ENCODE results near the gene TAAR1. TPM values are rescaled to one million over a fixed set of nuclear protein-coding genes. Genes with fewer than 3 reads are reported as not detected.
"Not testable (repeated sequence)": the region's sequence is repeated elsewhere in the genome, so short reads cannot be mapped to it uniquely, and the experiment has no call there.

TAAR1 gene
- total and polyA plus RNA-seq, 2 donors (not counting 1 experiment from before 2014, with no cell fraction given), result not detected

DNA sequence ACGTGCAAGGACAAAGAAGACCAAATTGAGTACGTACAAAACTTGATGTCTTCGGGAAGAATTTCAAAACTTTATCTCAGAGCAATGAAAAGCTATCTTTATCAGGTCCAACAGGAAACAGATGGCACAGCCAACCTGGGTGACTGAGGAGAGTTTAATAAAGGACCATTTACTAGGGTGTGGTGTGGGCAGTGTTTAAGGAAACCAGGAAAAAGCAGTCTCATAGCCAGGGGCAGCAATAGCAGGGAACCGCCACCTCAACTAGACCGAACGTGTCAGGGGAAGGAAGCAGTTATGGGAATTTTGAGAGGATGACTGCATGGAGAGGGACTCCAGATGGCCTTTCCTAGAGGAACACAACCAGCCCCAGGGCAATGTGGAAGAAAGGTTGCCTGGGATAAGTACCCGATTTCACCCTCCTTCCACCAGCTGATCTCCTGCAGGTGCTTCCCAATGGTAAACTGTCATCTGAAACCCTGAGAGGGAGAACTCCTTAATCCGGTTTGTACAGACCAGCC lies 54.3 kb downstream of the TAAR1 start:
- H4K20me1 ChIP-seq (ENCODE audit: control insufficient read depth, extremely low read depth, insufficient read depth, low read length), result no peaks in the 10 kb centered on the region
- no peak overlapping the region for H3K4me2 ChIP-seq (ENCODE audit: extremely low read depth, insufficient read depth, low read length)
- TF ChIP-seq, protein P1, sequence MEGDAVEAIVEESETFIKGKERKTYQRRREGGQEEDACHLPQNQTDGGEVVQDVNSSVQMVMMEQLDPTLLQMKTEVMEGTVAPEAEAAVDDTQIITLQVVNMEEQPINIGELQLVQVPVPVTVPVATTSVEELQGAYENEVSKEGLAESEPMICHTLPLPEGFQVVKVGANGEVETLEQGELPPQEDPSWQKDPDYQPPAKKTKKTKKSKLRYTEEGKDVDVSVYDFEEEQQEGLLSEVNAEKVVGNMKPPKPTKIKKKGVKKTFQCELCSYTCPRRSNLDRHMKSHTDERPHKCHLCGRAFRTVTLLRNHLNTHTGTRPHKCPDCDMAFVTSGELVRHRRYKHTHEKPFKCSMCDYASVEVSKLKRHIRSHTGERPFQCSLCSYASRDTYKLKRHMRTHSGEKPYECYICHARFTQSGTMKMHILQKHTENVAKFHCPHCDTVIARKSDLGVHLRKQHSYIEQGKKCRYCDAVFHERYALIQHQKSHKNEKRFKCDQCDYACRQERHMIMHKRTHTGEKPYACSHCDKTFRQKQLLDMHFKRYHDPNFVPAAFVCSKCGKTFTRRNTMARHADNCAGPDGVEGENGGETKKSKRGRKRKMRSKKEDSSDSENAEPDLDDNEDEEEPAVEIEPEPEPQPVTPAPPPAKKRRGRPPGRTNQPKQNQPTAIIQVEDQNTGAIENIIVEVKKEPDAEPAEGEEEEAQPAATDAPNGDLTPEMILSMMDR (conservative IDR thresholded peaks at IDR 0.05 in 1 of 2, IDR thresholded peaks at IDR 0.05 in 1 of 2; ENCODE audit: low read depth in 1 of 2, low read length in 2 of 2), result no peak
- TF ChIP-seq EZH2 (IDR thresholded peaks at IDR 0.05; ENCODE audit: low read length, missing control alignments), result no peak

DNA sequence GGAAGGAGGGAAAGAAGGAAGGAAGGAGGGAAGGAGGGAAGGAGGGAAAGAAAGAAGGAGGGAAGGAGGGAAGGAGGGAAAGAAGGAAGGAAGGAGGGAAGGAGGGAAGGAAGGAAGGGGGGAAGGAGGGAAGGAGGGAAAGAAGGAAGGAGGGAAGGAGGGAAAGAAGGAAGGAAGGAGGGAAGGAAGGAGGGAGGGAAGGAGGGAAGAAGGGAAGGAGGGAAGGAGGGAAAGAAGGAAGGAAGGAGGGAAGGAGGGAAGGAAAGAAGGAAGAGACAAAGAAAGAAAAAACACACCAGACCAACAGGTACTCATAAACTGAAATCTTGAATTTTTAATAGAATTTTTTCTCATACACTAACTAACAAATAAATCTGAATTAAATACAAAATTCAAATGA lies 58.1 kb downstream of the TAAR1 start:
- not testable (repeated sequence) for H4K20me1 ChIP-seq (ENCODE audit: control insufficient read depth, extremely low read depth, insufficient read depth, low read length); H3K4me1 ChIP-seq (ENCODE audit: control insufficient read depth, extremely low read depth, insufficient read depth, low read length); H3K36me3 ChIP-seq (ENCODE audit: control insufficient read depth, insufficient read depth, low read length); H3K79me2 ChIP-seq (ENCODE audit: control insufficient read depth, insufficient read depth, low read length); DNase-seq (ENCODE audit: low read depth in 2 of 2); H3K27ac ChIP-seq (ENCODE audit: insufficient read depth, low read length); H3K4me2 ChIP-seq (ENCODE audit: extremely low read depth, insufficient read depth, low read length); H3K9ac ChIP-seq (ENCODE audit: insufficient read depth, low read length); H2AFZ ChIP-seq (ENCODE audit: low read length); H3K4me3 ChIP-seq (replicated peaks in 1 of 4; ENCODE audit: control extremely low read depth in 1 of 4, insufficient read depth in 1 of 4, low read depth in 3 of 4, low read length in 4 of 4); H3K27me3 ChIP-seq (ENCODE audit: control insufficient read depth, insufficient read depth, low read length); H3K9me3 ChIP-seq (ENCODE audit: control insufficient read depth, insufficient read depth, low read depth, low read length)

More for the DNA sequence above, 54.3 kb downstream of the TAAR1 start:
- Histone ChIP-seq H3K9ac (ENCODE audit: insufficient read depth, low read length) (no peak overlapping the region), H3K4me3 (replicated peaks in 1 of 4; ENCODE audit: control extremely low read depth in 1 of 4, insufficient read depth in 1 of 4, low read depth in 3 of 4, low read length in 4 of 4) (no peak overlapping the region), H3K27me3 (ENCODE audit: control insufficient read depth, insufficient read depth, low read length) (no peaks in the 10 kb centered on the region), H3K4me1 (ENCODE audit: control insufficient read depth, extremely low read depth, insufficient read depth, low read length) (no peaks in the 10 kb centered on the region), H3K27ac (ENCODE audit: insufficient read depth, low read length) (no peak overlapping the region), H3K79me2 (ENCODE audit: control insufficient read depth, insufficient read depth, low read length) (no peaks in the 10 kb centered on the region), H2AFZ (ENCODE audit: low read length) (no peak overlapping the region), H3K36me3 (ENCODE audit: control insufficient read depth, insufficient read depth, low read length) (no peaks in the 10 kb centered on the region), H3K9me3 (ENCODE audit: control insufficient read depth, insufficient read depth, low read depth, low read length) (no peaks in the 10 kb centered on the region)
- no peak for DNase-seq (ENCODE audit: low read depth in 2 of 2)

DNA sequence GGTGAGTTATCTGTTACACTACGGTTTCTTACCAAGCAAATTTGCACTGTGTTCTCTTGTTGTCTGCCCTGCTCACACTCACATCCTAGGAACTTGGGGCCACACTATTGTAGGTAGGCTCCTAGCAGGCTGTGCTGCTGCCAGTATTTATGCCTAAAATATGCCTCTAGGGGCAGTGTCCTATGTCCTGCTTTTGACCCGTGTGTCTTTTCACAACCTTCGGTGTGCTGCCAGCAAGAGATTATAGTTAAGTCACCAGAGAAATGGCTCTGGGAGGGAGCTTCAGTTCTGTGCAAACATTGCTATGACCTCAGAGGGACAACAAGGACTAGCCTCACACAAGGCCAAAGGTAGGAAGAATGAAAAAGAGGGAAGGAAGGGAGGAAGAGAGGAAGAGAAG lies 60.5 kb downstream of the TAAR1 start:
- Histone ChIP-seq H3K36me3 (ENCODE audit: control insufficient read depth, insufficient read depth, low read length) (no peaks in the 10 kb centered on the region), H4K20me1 (ENCODE audit: control insufficient read depth, extremely low read depth, insufficient read depth, low read length) (no peaks in the 10 kb centered on the region), H3K27ac (ENCODE audit: insufficient read depth, low read length) (no peak overlapping the region), H3K9ac (ENCODE audit: insufficient read depth, low read length) (no peak overlapping the region), H3K4me2 (ENCODE audit: extremely low read depth, insufficient read depth, low read length) (no peak overlapping the region), H3K4me3 (replicated peaks in 1 of 4; ENCODE audit: control extremely low read depth in 1 of 4, insufficient read depth in 1 of 4, low read depth in 3 of 4, low read length in 4 of 4) (no peak overlapping the region), H2AFZ (ENCODE audit: low read length) (no peak overlapping the region), H3K4me1 (ENCODE audit: control insufficient read depth, extremely low read depth, insufficient read depth, low read length) (no peaks in the 10 kb centered on the region), H3K9me3 (ENCODE audit: control insufficient read depth, insufficient read depth, low read depth, low read length) (no peaks in the 10 kb centered on the region), H3K79me2 (ENCODE audit: control insufficient read depth, insufficient read depth, low read length) (no peaks in the 10 kb centered on the region), H3K27me3 (ENCODE audit: control insufficient read depth, insufficient read depth, low read length) (peaks cover 7% of the 10 kb centered on the region)
- DNase-seq (ENCODE audit: low read depth in 2 of 2), result no peak
- TF ChIP-seq, protein P1 (conservative IDR thresholded peaks at IDR 0.05 in 1 of 2, IDR thresholded peaks at IDR 0.05 in 1 of 2; ENCODE audit: low read depth in 1 of 2, low read length in 2 of 2), result no peak
- TF ChIP-seq EZH2 (IDR thresholded peaks at IDR 0.05; ENCODE audit: low read length, missing control alignments), result no peak

All from fibroblast of lung (primary cell).